H1 (cell line): ENCODE measurements around the gene STYXL1. TPM values are rescaled to one million over a fixed set of nuclear protein-coding genes. Genes with fewer than 3 reads are reported as not detected.

Experiments
- CTCF ChIA-PET: fragments of 300-600 bp; sonication (Branson Sonifier 250); formaldehyde crosslinking; loops from one replicate; lab custom pipeline; 2021; ENCODE audit not compliant: partially characterized antibody; lab: Charles Lee
- POLR2A ChIA-PET: fragments of 300-600 bp; sonication (Branson Sonifier 250); formaldehyde crosslinking; loops from one replicate; lab custom pipeline; 2021; ENCODE audit warnings: inconsistent platforms; ENCODE audit not compliant: partially characterized antibody; lab: Charles Lee
- DNase-seq, 2 experiments: peaks; one replicate each; pipeline versions ENCODE4 v3.0.0 to v3.0.0-alpha.2; 2010 to 2022; ENCODE audit warnings: low spot score in 2 of 2, low read depth in 1 of 2, mixed read lengths in 1 of 2
- FAIRE-seq: peaks from 2 replicates; lab custom pipeline; 2011; peaks lifted over from hg19 to GRCh38; lab: Jason Lieb, UNC
- H2AFZ ChIP-seq: 2 replicates; pipeline ENCODE4 v1.8.1; 2012; ENCODE audit warnings: low read length, inconsistent platforms
- H2AK5ac ChIP-seq: 2 replicates; pipeline ENCODE4 v1.6.1; 2013; ENCODE audit warnings: low read depth, low read length
- H2BK120ac ChIP-seq: replicated peaks from 2 replicates; pipeline ENCODE3; 2013; ENCODE audit warnings: low read depth, low read length, inconsistent platforms
- H2BK12ac ChIP-seq: 2 replicates; pipeline ENCODE4 v1.6.1; 2013; ENCODE audit warnings: low read depth, low read length
- H2BK15ac ChIP-seq: 2 replicates; pipeline ENCODE4 v1.6.1; 2013; ENCODE audit warnings: low read length
- H2BK20ac ChIP-seq: 2 replicates; pipeline ENCODE4 v1.6.1; 2013; ENCODE audit warnings: low read length
- H2BK5ac ChIP-seq: 2 replicates; pipeline ENCODE4 v1.6.1; 2013; ENCODE audit warnings: low read depth, low read length
- H3K14ac ChIP-seq: 2 replicates; pipeline ENCODE4 v1.6.1; 2013; ENCODE audit warnings: inconsistent platforms; ENCODE audit not compliant: insufficient read length
- H3K18ac ChIP-seq: 2 replicates; pipeline ENCODE4 v1.6.1; 2013; ENCODE audit warnings: low read length; ENCODE audit errors: extremely low read depth
- H3K23ac ChIP-seq: 2 replicates; pipeline ENCODE4 v1.6.1; 2013; ENCODE audit warnings: inconsistent platforms; ENCODE audit not compliant: insufficient read length
- H3K23me2 ChIP-seq: 2 replicates; pipeline ENCODE4 v1.6.1; 2013; ENCODE audit warnings: low read depth, low read length
- H3K27ac ChIP-seq: 2 replicates; pipeline ENCODE4 v1.6.1; 2011; ENCODE audit warnings: low read depth, low read length, inconsistent platforms
- H3K27me3 ChIP-seq, 4 experiments: replicated peaks in 1 of 4; 1 replicate in 1 of 4; 2 replicates in 3 of 4; pipeline versions ENCODE4 v1.6.1 to v1.8.1; 2011 to 2013; ENCODE audit warnings: low read length in 3 of 4, mild to moderate bottlenecking in 3 of 4, inconsistent platforms in 2 of 4, mixed read lengths in 2 of 4, moderate library complexity in 1 of 4; ENCODE audit not compliant: control insufficient read depth in 3 of 4, insufficient read depth in 3 of 4; ENCODE audit errors: extremely low read depth in 1 of 4
- H3K36me3 ChIP-seq, 4 experiments: 2 replicates each; pipeline versions ENCODE4 v1.6.1 to v1.8.1; 2011 to 2013; ENCODE audit warnings: mild to moderate bottlenecking in 4 of 4, low read length in 3 of 4, moderate library complexity in 2 of 4, control low read depth in 1 of 4, inconsistent platforms in 1 of 4; ENCODE audit not compliant: insufficient read depth in 4 of 4, control insufficient read depth in 2 of 4
- H3K4ac ChIP-seq: replicated peaks from 2 replicates; pipeline ENCODE3; 2013; ENCODE audit warnings: low read length, low read depth, mixed read lengths, inconsistent platforms; ENCODE audit not compliant: insufficient read length
- H3K4me1 ChIP-seq, 4 experiments: replicated peaks in 1 of 4; 1 replicate in 1 of 4; 2 replicates in 3 of 4; pipeline versions ENCODE4 v1.6.1 to v1.8.1; 2011 to 2013; ENCODE audit warnings: low read length in 3 of 4, inconsistent platforms in 2 of 4, mixed read lengths in 1 of 4; ENCODE audit not compliant: insufficient read depth in 4 of 4, control insufficient read depth in 3 of 4
- H3K4me2 ChIP-seq, 2 experiments: 2 replicates each; pipeline versions ENCODE4 v1.6.1 to v1.8.1; 2011 to 2013; ENCODE audit warnings: low read depth in 2 of 2, low read length in 2 of 2, control low read depth in 1 of 2, inconsistent platforms in 1 of 2, mild to moderate bottlenecking in 1 of 2; ENCODE audit not compliant: insufficient read depth in 1 of 2
- H3K4me3 ChIP-seq, 4 experiments: fragments of 200-600, 300-600 bp in 1 of 4; sonication (generic), shearing (Covaris generic), sonication (Bioruptor Twin) in 1 of 4; 2 replicates each; pipeline versions ENCODE4 v1.5.1 to v1.8.1; 2011 to 2016; ENCODE audit warnings: low read length in 4 of 4, low read depth in 3 of 4, control low read depth in 2 of 4, inconsistent platforms in 2 of 4, mild to moderate bottlenecking in 2 of 4, mixed read lengths in 1 of 4, moderate library complexity in 1 of 4; ENCODE audit not compliant: insufficient read depth in 2 of 4; ENCODE audit errors: extremely low read depth in 1 of 4
- H3K56ac ChIP-seq: replicated peaks from 2 replicates; pipeline ENCODE3; 2013; ENCODE audit warnings: low read depth, mild to moderate bottlenecking, mixed read lengths, low read length, inconsistent platforms; ENCODE audit not compliant: insufficient read length
- H3K79me1 ChIP-seq: 2 replicates; pipeline ENCODE4 v1.6.1; 2013; ENCODE audit warnings: low read depth, low read length, control low read depth
- H3K79me2 ChIP-seq, 2 experiments: 2 replicates each; pipeline versions ENCODE4 v1.6.1 to v1.8.1; 2012 to 2013; ENCODE audit warnings: low read length in 2 of 2, mild to moderate bottlenecking in 2 of 2, inconsistent platforms in 1 of 2; ENCODE audit not compliant: insufficient read depth in 2 of 2, control insufficient read depth in 1 of 2
- H3K9ac ChIP-seq, 4 experiments: replicated peaks in 1 of 4; 1 replicate in 1 of 4; 2 replicates in 3 of 4; pipeline versions ENCODE4 v1.6.1 to v1.8.1; 2011 to 2013; ENCODE audit warnings: low read depth in 3 of 4, low read length in 3 of 4, control low read depth in 2 of 4, mild to moderate bottlenecking in 2 of 4, moderate library complexity in 2 of 4, inconsistent platforms in 1 of 4; ENCODE audit errors: extremely low read depth in 1 of 4
- H3K9me3 ChIP-seq, 2 experiments: 2 replicates each; pipeline versions ENCODE4 v1.6.1 to v1.8.1; 2012 to 2013; ENCODE audit warnings: mild to moderate bottlenecking in 2 of 2, moderate library complexity in 2 of 2, control low read depth in 1 of 2, inconsistent platforms in 1 of 2, low read depth in 1 of 2, low read length in 1 of 2, mixed read lengths in 1 of 2; ENCODE audit not compliant: insufficient read depth in 2 of 2
- H4K20me1 ChIP-seq, 2 experiments: replicated peaks in 1 of 2; 2 replicates each; pipeline versions ENCODE3 to v1.8.1; 2011 to 2013; ENCODE audit warnings: inconsistent platforms in 2 of 2, low read length in 2 of 2, mild to moderate bottlenecking in 1 of 2; ENCODE audit not compliant: insufficient read depth in 2 of 2, control insufficient read depth in 1 of 2
- H4K5ac ChIP-seq: 2 replicates; pipeline ENCODE4 v1.6.1; 2013; ENCODE audit warnings: low read length, low read depth, mixed read lengths, inconsistent platforms; ENCODE audit not compliant: insufficient read length
- H4K8ac ChIP-seq: 2 replicates; pipeline ENCODE4 v1.8.0; 2013; ENCODE audit warnings: mild to moderate bottlenecking, moderate library complexity, low read length, inconsistent platforms; ENCODE audit not compliant: insufficient read depth; ENCODE audit errors: extremely low read depth
- H4K91ac ChIP-seq: replicated peaks from 2 replicates; pipeline ENCODE3; 2013; ENCODE audit warnings: low read length, mixed read lengths, inconsistent platforms; ENCODE audit not compliant: insufficient read length
- POLR2AphosphoS5 ChIP-seq: IDR thresholded peaks from 2 replicates; pipeline ENCODE4 v1.6.1; 2011; ENCODE audit warnings: low read depth, low read length
- SP2 ChIP-seq: IDR thresholded peaks from 2 replicates; pipeline ENCODE4 v1.6.1; 2012; ENCODE audit warnings: mild to moderate bottlenecking, low read length, inconsistent platforms
- WGBS, 2 experiments: shearing (Covaris generic) in 1 of 2; methylation state at CpG; one replicate each; pipeline versions ENCODE4 v1.1.6 to v1.1.7; 2013 to 2015; ENCODE audit warnings: low lambda C conversion rate in 2 of 2, mixed read lengths in 2 of 2, inconsistent platforms in 1 of 2, low coverage in 1 of 2, missing lambda C conversion rate in 1 of 2; ENCODE audit not compliant: insufficient replicate concordance in 2 of 2, insufficient coverage in 1 of 2, insufficient read length in 1 of 2; ENCODE audit errors: extremely low coverage in 1 of 2, missing lambda C conversion rate in 1 of 2; 5-methylcytosine and 5-hydroxymethylcytosine counted together
- polyA plus RNA-seq, 7 experiments: library from polyadenylated mRNA; depleted of rRNA in 3 of 7; stranded (reverse) in 5 of 7; unstranded in 2 of 7; fragments of >200 nt in 5 of 7; fragments of 200-250 nt in 2 of 7; gene quantifications; 1 replicate in 5 of 7; 2 replicates in 1 of 7; 4 replicates in 1 of 7; pipeline versions ENCODE4 v1.2.1 to v1.2.3, GENCODE V29; 2011 to 2013; ENCODE audit warnings: missing spikeins in 2 of 7, mixed read lengths in 2 of 7
- total RNA-seq: library from RNA; stranded (reverse); fragmentation: NEBNext Ultra II Directional; extraction: Animal tissue kit (Norgen Biotek cat#: 25700); gene quantifications from 2 replicates; pipeline ENCODE4 v1.2.1, GENCODE V29; 2021

Gene STYXL1
- total and polyA plus RNA-seq, 2 of the 8 experiments (the other 6 are each of a cell fraction or from before 2014, with no cell fraction given), result 32.3 to 53.9 TPM

- Histone ChIP-seq H3K4me1 (peaks cover 0 to 4% (median 3%) of the 10 kb centered on the region in 4 experiments; a peak in 6 of 7 replicates), H4K91ac (no peak overlapping the region), H3K4me2 (peak overlapping the region; percentile 62 to 99), H3K9me3 (no peaks in the 10 kb centered on the region), H2BK15ac (no peak overlapping the region), H3K79me2 (peaks cover 11 to 85% of the 10 kb centered on the region in 2 experiments), H4K20me1 (peaks cover 9 to 26% of the 10 kb centered on the region in 2 experiments), H2BK5ac (no peak overlapping the region), H4K8ac (no peak overlapping the region), H3K14ac (no peak overlapping the region), H3K4me3 (peak overlapping the region; percentile 94 to 97 (median 96); a peak in 6 of 8 replicates), H3K23ac (no peak overlapping the region), H3K79me1 (peaks cover 14% of the 10 kb centered on the region), H3K23me2 (peaks cover 4% of the 10 kb centered on the region), H2AK5ac (no peak overlapping the region), H3K36me3 (peaks cover 0 to 12% (median 3%) of the 10 kb centered on the region in 4 experiments; a peak in 6 of 8 replicates), H2BK12ac (no peak overlapping the region), H3K27ac (no peak overlapping the region), H2BK120ac (no peak overlapping the region), H2BK20ac (no peak overlapping the region), H3K56ac (no peak overlapping the region), H3K27me3 (no peaks in the 10 kb centered on the region), H2AFZ (no peak overlapping the region), H3K9ac (peak overlapping the region in 1 of 4 experiments; percentile 11; a peak in 2 of 7 replicates), H3K18ac (no peak overlapping the region), H3K4ac (no peak overlapping the region), H4K5ac (no peak overlapping the region)
- FAIRE-seq (no peak), DNase-seq (no peak)
- 95% methylated on average over 6 of the region's 6 CpGs; no CpG with 5 or more reads in 1 of the 2 experiments for WGBS, 2 experiments
- ChIA-PET CTCF (interaction anchor here (0.6 to 1.6 kb wide), 3 partner anchors 19 to 120 kb away, joined by 3 to 4 read pairs (median 3); no protein-coding TSS in a partner anchor), POLR2A (interaction anchor here (1.0 to 15.6 kb wide), 6 partner anchors 11 to 273 kb away, joined by 3 to 127 read pairs (median 10); no protein-coding TSS in a partner anchor)
- TF ChIP-seq SP2 (no peak), POLR2AphosphoS5 (peak; percentile 20; the same call in 1 of the 2 replicates)
These were observed 1.5 kb upstream of the STYXL1 start for GRCh38 chr7:76049295-76049694.
